Measurements from ENCODE around the gene GJB6.
"Not testable (repeated sequence)": the region's sequence is repeated elsewhere in the genome, so short reads cannot be mapped to it uniquely, and the experiment has no call there.

GJB6 gene

GRCh38 chr13:20231839-20232555 is at the start of gene GJB6:
GJB6 (minus strand) TSS chr13:20232319; CDS start chr13:20223480, 8,839 bp downstream.
- no peak for DNase-seq (ENCODE audit: low spot score)
- FAIRE-seq = no peak

GRCh38 chr13:20276901-20277300 is 44.8 kb upstream of the GJB6 start:
- DNase-seq (ENCODE audit: low spot score); FAIRE-seq: not testable (repeated sequence)

DNA sequence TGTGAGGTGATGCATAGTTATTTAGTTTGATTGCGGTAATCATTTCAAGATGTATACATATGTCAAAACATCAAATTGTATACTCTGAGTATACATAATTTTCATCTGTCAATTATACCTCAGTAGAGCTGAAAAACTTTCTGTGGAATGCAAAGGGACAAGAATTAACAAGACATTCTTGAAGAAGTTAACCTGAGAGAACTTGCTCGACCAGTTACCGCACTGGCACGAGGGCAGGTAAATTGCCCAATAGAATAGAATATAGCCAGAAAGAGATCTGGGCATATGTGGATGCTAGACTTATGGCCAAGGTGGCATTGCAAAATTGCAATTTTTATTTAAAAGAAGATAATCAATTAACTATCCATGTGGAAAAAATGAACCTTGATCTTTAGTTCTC is 42.3 kb upstream of the GJB6 start:
- FAIRE-seq (no peak), DNase-seq (ENCODE audit: low spot score) (no peak)

GRCh38 chr13:20272588-20273171 is 40.6 kb upstream of the GJB6 start:
- DNase-seq (ENCODE audit: low spot score) (no peak), FAIRE-seq (no peak)

DNA sequence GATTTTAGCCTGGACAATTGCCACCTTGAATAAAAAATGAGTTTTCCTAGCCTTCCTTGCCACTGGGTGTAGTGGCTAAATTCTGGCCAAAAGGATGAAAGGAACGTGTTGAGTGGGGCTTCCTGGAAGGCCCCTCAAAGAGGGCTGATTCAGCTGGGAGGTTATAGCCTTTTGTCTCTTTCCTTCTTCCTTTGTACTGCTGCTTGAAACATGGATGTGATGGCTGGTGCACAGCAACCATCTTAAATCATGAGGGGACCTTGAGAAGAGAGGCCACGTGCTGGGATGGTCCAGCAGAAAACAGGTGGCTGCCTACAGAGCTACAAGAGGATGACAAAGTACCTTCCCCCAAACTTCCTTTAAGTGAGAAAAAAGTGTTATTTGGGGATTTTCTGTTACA is 40.0 kb upstream of the GJB6 start:
- FAIRE-seq (no peak), DNase-seq (ENCODE audit: low spot score) (no peak)

GRCh38 chr13:20271441-20271840 is 39.3 kb upstream of the GJB6 start:
- FAIRE-seq = no peak
- DNase-seq (ENCODE audit: low spot score) = no peak

DNA sequence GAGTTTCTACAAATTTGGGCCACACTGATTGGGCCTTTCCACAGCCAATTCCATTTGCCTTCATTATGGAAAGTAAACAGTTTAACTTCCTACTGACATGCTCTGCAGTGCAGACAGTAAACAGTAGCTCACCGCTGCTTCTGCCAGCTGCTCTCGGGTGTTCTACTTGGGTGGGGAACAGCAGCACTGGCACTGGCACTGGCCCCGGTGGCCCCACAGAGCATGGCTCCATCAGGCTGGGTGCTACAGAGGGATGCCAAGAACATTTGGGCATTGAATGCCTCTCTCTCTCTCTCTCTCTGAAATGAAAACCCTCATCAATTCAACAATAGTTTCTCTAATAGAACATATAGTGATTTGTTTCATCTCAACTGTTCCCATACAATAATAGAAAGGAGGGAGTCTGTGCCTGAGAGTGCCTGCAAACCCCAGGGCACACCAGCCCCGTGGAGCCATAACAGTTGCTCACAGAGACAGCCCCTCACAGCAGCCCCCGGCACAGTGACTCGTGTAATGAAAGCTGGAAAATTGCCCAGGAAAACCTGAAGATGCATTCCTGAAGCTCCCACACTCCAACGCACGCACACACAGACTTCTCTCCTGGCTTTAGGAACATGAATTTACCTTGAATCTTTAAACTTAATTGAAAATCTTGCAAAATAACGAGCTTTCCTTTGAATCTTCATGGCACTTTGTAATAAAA is 38.2 kb upstream of the GJB6 start:
- DNase-seq (ENCODE audit: low spot score) (no peak), FAIRE-seq (no peak)

- FAIRE-seq = no peak
- no peak for DNase-seq (ENCODE audit: low spot score)
These were observed 32.3 kb upstream of the GJB6 start for GRCh38 chr13:20264271-20265018.

- FAIRE-seq = no peak
- DNase-seq (ENCODE audit: low spot score) = no peak
These were observed 31.4 kb upstream of the GJB6 start for GRCh38 chr13:20263393-20264044.

- DNase-seq (ENCODE audit: low spot score) = no peak
These were observed 26.8 kb upstream of the GJB6 start for GRCh38 chr13:20258963-20259288.

DNA sequence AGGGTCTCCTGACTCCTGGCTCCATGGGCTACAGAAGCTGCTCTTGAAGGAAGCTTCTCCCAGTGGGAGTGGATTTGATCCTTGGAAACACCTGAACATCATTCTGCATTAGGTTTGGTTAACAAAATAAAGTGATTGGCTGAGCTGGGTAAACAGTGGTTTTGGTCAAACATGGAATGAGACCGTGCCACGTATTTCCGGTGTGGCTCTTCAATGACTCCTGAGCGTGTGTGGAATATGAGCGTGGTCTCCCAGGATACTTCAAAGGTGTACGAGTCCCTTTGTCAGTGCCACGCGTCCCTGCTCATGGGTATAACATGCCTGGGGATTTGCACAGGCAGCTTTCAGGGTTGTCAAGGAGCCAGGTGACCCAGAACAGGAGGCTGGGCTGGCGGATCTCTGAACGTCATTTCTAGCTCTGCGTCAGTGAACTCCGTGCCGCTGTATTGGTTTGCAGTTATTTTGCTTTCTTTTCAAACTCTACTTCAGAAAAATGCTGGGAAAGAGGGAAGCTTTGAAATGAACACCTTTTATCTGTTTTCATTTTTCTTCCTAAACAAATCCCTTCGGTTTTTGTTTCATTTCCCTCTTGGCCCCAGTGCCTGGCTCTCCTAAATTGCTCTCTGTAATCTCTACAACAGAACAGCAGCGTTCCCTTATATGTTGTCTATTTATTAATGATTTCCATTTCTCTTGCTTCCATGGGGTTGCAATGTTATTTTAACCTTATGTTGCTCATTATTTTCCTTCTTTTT is 26.3 kb upstream of the GJB6 start:
- no peak for DNase-seq (ENCODE audit: low spot score)
- no peak for FAIRE-seq

More at GRCh38 chr13:20258963-20259288, 26.8 kb upstream of the GJB6 start:
- no peak for FAIRE-seq

GRCh38 chr13:20254076-20254475 is 22.0 kb upstream of the GJB6 start:
- FAIRE-seq (no peak), DNase-seq (ENCODE audit: low spot score) (no peak)

DNA sequence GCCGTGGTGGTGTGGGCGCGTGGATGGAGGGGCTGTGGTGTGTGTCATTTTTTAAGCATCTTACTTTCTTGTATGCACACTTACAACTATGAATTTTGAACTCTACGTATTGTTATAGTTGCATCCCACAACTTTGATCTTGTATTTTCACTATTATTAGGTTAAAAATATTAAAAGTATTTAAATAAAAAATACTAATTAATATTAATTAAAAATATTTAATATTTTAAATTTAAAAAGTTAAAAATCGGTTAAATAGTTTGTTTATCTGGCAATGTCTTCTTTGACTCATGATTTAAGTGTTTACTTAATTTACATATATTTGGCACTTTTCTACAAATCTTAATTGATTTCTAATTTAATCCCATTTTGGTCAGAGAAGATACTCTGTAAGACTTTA is 17.8 kb upstream of the GJB6 start:
- no peak for FAIRE-seq
- DNase-seq (ENCODE audit: low spot score) = no peak

GRCh38 chr13:20247963-20248362 is 15.8 kb upstream of the GJB6 start:
- DNase-seq (ENCODE audit: low spot score) (no peak), FAIRE-seq (no peak)

DNA sequence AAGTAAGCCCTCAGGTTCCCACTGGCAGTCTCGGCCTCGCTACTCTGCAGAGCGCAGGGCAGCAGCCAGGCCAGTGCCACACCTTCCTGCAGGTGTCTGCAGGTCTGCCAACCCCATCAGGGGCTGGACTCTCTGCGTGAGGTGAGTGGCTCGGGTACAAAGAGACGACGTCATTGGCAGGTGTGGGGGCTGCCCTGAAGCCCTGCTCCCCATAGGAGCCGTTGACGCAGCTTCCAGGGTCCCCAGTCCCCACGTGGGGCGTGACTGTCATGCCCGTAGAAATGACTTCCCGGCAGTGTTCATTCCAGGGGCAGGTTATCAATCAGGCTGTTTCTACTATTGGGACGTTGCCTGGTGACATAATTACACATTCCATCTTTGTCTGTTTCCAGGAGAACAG is 15.3 kb upstream of the GJB6 start:
- no peak for FAIRE-seq
- DNase-seq (ENCODE audit: low spot score) = no peak

DNA sequence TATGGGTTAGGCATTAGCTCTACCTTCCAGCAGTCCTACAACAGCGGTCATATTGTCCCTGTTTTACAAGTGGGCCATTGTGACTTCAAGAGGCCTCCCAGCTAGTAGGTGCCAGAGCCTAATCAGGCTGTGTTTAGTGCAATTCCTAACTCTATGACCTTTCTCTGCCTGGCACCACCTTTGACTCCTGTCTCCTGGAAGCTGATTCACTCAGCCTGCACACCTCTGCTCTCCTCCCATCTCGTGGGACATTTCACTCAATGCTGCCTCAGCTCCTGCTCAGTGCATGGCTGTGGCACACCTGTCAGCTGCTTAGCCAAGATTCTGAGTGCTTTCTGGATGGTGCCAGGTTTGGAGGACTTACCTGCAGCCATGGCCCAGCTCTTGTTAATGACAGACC is 9.5 kb upstream of the GJB6 start:
- FAIRE-seq = no peak

DNA sequence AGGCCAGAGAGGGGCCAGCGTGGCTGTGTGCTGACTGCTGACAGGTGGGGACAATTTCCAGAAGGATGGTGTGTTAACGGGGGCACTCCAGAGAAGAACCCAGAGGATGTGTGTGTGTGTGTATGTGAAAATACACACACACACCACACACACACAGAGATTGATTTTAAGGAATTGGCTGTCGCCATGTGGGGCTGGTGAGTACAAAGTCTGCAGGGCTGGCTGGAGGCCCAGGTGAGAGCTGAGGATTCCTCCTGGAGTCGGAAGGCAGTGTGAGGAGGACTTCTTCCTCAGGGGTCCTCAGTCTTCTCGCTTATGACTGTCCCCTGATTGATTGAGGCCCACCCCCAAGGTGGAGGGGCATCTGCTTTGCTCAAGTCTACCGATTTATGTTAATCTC is 7.6 kb upstream of the GJB6 start:
- DNase-seq (ENCODE audit: low spot score) = no peak
- no peak for FAIRE-seq

More for the DNA sequence above, 9.5 kb upstream of the GJB6 start:
- no peak for DNase-seq (ENCODE audit: low spot score)

- FAIRE-seq (no peak), DNase-seq (ENCODE audit: low spot score) (no peak)
These were observed 598 bp upstream of the GJB6 start for GRCh38 chr13:20232556-20233277.

GRCh38 chr13:20230913-20231838 is 943 bp downstream of the GJB6 start:
- no peak for FAIRE-seq

More at GRCh38 chr13:20230913-20231838, 943 bp downstream of the GJB6 start:
- DNase-seq (ENCODE audit: low spot score) = no peak

Measured in RCC 7860 (cell line).